GM18873 (cell line): ENCODE measurements around the gene GLP1R.

Experiments used
- ATAC-seq: cut with Tn5 transposase; IDR thresholded peaks from one replicate; pipeline ENCODE4 v1.9.1; 2021; ENCODE audit warnings: mild to moderate bottlenecking, moderate library complexity, moderate number of reproducible peaks; ENCODE audit not compliant: unreplicated experiment, low FRiP score

The GLP1R gene

GRCh38 chr6:39061182-39061581 lies 12.6 kb downstream of the GLP1R start:
- no peak for ATAC-seq

- ATAC-seq = no peak
These were observed 13.0 kb downstream of the GLP1R start for GRCh38 chr6:39061588-39061987.

- ATAC-seq = no peak
These were observed 13.6 kb downstream of the GLP1R start for GRCh38 chr6:39062014-39062740.

- ATAC-seq = no peak
These were observed 14.9 kb downstream of the GLP1R start for GRCh38 chr6:39063526-39063925.

GRCh38 chr6:39065561-39065960 lies 17.0 kb downstream of the GLP1R start:
- ATAC-seq = no peak

- no peak for ATAC-seq
These were observed 19.8 kb downstream of the GLP1R start for GRCh38 chr6:39068391-39068790.

GRCh38 chr6:39072830-39073229 lies 24.2 kb downstream of the GLP1R start:
- no peak for ATAC-seq

- no peak for ATAC-seq
These were observed 25.1 kb downstream of the GLP1R start for GRCh38 chr6:39073471-39074355.

- no peak for ATAC-seq
These were observed 25.9 kb downstream of the GLP1R start for GRCh38 chr6:39074486-39074885.

GRCh38 chr6:39075010-39075686 lies 26.6 kb downstream of the GLP1R start:
- no peak for ATAC-seq

GRCh38 chr6:39075807-39076622 lies 27.4 kb downstream of the GLP1R start:
- ATAC-seq = no peak

- ATAC-seq = no peak
These were observed 28.3 kb downstream of the GLP1R start for GRCh38 chr6:39076623-39077535.

- no peak for ATAC-seq
These were observed 29.5 kb downstream of the GLP1R start for GRCh38 chr6:39077882-39078594.

- ATAC-seq = no peak
These were observed 30.1 kb downstream of the GLP1R start for GRCh38 chr6:39078695-39079094.

GRCh38 chr6:39079197-39080125 lies 30.9 kb downstream of the GLP1R start:
- no peak for ATAC-seq

GRCh38 chr6:39080246-39080875 lies 31.8 kb downstream of the GLP1R start:
- no peak for ATAC-seq

GRCh38 chr6:39082310-39082709 lies 33.7 kb downstream of the GLP1R start:
- no peak for ATAC-seq
